ENCODE data around the gene AMIGO1.
A peak's percentile ranks its signal among the peaks of the same experiment; 100 is the strongest.

The AMIGO1 gene

DNA sequence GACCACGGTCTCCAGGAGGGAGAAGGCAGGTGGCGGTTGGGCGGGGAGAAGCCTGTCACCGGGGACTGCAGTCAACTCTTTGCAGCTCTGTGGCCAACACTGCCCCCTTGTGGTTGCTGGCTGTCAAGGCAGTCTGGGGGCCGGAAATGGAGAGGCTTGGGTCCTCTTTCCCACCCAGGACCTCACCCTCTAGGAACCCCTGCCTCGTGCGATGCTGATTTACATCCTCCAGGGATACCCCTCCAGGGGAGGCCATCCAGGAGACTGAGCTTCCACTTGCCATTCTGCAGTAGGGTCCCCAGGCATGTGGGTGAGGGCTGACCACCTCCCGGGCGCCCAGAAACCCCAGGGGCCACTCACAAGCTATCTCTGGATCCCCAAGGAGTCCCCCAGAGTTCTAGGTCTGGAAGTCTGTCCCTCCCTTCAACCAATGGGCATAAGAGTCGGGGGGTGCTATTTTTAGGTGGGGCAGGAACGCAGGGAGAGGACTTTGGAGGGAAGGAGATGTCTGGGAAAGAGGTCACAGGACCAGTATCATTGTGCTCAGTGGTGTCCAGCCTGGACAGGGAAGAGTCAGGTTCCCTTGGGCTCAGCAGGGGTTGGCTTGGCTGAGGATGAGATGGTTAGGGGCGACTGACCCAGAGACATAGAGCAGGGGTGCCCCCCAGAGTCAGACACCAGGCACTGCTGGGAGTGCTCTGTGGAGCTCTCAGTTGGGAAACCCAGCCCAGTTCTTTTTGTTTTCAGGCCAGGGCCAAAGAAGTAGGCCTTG lies 23.0 kb upstream of the AMIGO1 start:
- peak; percentile 82 to 91 (median 87) for DNase-seq

DNA sequence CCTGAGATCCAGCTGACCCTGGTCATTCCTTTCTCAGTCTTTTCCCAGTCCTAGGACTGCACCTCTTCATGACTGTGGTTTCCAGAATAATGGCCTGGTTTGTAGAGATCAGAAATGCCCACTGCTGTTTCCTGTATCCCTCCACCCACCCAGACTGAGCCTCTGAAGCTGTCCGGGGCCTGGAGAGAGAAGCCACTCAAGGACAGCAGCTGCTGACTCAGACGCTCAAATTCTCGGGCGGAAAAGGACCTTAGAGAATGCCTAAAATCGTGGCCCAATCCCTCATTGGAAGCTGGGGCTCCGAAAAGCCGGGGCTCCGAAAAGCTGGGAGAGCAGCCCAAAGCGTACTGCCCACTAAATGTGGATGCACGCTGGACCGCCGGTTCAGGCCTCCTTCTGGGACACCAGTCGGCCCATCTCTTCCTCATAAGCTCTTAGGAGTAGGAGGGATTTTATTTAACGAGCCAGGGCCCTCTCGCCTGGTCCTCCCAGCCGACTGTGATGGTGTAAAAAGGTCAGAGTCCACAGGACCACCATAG lies 22.4 kb upstream of the AMIGO1 start:
- DNase-seq = no peak

DNA sequence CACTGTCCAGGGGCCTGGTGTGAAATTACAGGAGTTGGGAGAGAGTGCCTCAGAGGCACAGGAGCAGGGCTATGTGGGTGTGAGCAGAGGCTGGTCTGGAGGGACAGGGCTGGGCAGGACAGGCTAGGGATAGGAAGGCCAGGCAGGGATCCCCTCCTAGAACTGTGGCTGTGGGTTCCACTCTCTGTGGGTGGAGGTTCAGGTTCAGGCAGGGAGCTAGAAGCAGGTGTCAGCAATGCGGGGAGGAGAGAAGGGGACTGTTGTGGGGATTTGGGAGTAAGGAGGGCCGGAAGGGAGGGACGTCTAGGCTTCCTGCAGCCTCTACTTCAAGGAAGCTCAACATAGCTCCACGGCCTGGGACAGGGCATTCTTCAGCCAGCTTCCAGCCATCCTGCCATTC lies 21.9 kb upstream of the AMIGO1 start:
- DNase-seq = no peak

- no peak for DNase-seq
These were observed 21.0 kb upstream of the AMIGO1 start for GRCh38 chr1:109530457-109531087.

DNA sequence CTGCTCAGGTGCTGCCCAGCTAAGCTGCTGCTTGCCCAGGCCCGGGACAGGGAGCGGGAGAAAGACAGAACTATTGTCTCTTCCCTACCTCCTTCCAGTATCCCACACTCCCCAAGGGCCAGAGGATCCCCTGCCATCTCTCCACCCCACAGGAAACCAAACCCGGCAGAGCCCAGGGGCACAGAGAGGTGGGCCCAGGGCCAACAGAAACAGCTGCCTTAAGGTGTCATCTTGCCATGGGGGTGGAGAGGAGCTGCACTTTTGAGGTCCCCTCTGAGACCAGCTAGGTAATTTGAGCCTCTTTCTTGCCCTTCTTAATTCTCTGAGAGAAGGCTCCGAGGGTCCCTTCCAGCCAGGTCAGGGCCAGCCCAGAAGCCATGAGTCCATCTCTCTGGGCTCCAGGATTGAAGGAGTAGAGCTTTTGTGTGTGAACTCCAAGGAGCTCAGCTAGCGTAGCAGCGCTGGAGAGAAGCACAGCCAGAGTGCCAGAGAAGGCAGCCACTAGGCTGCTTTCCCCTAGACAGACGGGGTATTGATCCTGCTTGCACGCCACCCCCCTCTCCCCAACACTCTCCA lies 20.4 kb upstream of the AMIGO1 start:
- no peak for DNase-seq

- DNase-seq = no peak
These were observed 19.2 kb upstream of the AMIGO1 start for GRCh38 chr1:109528712-109529111.

GRCh38 chr1:109527846-109528695 lies 18.5 kb upstream of the AMIGO1 start:
- no peak for DNase-seq

- no peak for DNase-seq
These were observed 17.7 kb upstream of the AMIGO1 start for GRCh38 chr1:109527098-109527811.

GRCh38 chr1:109523706-109524105 lies 14.2 kb upstream of the AMIGO1 start:
- no peak for DNase-seq

DNA sequence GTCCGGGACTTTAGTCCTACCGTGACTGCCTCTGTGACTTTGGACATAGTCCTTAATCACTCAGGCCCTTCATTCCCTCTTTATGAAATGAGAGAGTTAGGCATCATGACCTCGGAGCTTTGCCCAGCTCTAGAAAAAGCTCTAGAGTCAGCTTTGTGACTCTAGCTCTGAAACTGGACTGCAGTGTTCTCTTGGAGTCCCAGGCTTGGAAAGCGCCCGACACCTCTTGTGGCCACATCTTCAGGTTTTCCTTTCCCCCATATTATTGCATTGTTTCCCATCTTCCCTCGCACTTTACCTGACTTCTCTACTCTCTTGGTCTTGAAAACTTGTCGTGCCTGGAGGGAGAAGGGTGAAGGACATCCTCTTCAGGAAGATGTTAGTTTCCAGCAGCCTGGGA lies 12.5 kb upstream of the AMIGO1 start:
- DNase-seq = no peak

DNA sequence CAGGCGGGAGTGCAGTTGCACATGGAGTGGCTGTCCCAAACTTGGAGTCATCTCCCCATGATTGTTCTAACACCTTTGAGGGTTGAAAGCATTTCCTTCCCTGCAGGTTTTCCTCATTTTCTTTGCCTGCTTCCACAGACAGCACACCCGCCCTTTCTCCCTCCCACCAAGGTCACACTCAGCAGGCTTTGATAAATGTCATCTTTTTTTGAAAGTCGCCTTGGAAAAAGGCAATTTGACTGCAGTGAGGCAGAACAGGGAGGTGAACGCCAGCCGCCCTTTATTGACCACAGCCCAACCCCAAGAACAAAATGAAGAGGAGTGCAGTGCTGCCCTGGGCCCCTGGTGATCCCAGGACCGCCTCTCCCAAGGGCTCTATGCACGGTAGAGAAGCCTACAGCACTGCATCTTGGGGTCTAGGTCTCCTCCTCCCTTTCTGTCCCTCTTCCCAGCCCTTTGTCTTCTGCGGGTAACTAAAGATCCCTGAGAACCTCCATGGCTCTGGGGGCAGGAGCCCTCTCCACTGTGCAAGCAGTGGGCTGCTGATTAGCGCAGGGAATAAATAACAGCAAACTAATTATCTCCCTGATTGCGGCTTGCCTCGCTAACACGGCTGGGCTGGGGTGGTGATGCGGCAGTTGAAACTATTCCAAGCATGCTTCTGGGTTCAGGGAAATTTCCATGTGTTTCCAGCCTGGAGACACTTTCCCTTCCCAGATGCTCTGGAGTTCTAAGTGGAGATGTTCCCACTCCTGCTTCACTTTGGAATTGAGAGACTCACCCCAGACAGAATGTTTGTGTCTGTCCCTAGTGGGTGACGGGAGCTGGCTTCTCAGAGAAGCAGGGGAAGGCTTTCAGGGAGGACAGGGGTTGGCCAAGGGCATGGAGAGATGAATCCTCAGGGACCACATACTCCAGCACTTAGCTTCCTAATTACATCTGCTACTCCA lies 11.8 kb upstream of the AMIGO1 start:
- no peak for DNase-seq

- no peak for DNase-seq
These were observed 7.8 kb upstream of the AMIGO1 start for GRCh38 chr1:109517337-109517736.

DNA sequence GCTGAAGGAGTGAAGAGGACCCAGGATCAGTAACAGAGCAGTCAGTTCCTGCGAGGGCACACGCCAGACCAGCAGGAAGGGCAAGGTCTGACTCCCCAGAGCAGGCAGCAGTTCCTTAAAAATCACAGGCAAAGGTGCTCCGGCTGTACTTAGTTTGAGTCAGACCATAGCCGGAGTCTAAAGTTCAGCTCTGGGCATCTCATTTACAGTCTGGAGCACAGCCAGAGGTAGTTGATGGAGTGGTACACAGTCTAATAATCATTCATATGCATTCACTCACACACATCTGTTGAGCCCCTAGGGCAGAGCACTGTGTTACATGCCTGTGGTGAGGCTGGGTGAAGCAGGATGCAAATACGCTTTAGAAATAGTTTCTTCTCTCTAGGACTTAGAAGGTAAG lies 7.3 kb upstream of the AMIGO1 start:
- no peak for DNase-seq

GRCh38 chr1:109514846-109515245 lies 5.3 kb upstream of the AMIGO1 start:
- DNase-seq = no peak

- no peak for DNase-seq
These were observed 3.7 kb upstream of the AMIGO1 start for GRCh38 chr1:109513110-109513710.

GRCh38 chr1:109508873-109509175 lies 703 bp downstream of the AMIGO1 start:
- no peak for DNase-seq

DNA sequence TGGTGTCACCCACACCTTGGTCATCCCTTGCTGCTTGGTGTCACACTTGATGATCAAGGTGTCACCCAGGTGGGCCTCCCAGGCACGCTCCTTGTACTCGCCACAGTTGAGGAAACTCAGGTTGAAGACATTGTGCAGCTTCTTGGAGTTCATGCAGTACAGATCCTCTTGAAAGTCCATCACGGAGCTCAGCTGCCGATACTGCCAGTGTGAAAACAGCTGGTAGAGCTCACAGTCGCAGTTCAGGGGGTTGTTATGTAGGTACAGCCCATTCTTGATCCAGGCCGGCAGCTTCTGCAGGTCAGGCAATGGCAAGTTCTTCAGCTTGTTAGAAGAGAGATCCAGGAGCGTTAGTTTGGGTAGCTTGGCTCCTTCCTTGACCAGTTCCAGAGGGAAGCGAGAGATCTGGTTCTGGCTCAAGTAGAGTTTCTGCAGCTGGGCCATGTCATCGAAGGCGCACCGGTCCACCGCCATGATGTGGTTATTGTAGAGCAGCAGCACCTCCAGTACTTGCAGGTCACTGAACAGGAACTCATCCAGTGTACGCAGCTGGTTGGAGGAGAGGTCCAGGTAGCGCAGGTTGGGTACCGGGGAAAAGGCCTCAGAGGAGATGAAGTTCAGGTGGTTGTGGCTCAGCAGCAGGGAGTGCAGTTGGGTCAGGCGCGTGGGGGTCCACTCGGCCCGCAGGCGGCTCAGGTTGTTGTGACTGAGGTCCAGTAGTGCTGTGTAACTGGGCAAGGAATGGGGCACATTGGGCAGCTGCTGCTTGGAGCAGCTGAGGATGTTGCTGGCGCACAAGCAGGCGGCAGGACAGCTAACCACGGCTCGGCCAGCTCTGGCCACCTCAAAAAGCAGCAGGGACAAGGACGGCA lies 1.3 kb downstream of the AMIGO1 start:
- DNase-seq = no peak

- DNase-seq = no peak
These were observed 4.6 kb downstream of the AMIGO1 start for GRCh38 chr1:109504974-109505373.

DNA sequence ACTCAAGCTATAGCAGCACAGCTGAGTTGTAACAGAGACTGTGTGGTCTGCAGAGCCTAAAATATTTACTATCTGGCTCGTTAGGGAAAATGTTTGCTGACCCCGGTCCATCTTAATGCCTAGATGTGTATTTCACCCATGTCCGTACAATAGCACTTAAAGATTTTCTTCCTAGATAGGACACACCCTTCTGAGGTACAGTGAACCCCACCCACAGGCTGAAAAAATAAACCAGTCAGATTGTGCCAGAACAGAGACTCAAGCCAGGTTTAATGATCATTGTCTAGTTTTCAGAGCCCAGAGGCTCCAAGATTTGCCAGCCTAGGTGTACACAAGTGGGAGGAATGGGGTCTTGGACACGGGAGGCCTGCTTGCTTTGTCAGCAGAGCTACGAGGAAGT lies 5.6 kb downstream of the AMIGO1 start:
- no peak for DNase-seq

DNA sequence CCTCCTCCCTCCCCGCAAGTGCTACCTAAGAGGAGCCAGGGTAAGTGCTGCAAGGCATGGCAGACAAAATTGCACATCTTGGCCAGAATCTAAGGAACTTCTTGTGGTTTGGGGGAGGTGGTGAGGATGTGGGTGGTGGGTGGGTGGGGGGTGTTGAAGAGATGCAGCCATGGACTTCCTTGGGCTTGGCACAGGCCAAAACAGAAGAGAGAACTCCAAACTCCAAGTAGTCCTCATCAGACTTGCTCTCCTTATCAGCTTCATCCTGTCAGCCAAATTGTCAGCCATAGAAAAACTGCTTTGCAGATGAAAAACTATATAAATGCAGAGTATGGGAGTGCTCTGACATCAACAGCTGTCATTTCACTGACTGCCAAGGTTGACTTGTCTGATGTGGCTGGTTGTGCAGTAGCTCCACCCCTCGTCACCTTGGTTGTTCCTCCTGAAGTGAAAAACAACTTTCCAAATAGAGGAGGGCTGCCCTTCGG lies 7.1 kb downstream of the AMIGO1 start:
- no peak for DNase-seq

Data from suppressor macrophage (primary cell).